Measurements from ENCODE around the gene KRT73. TPM values are rescaled to one million over a fixed set of nuclear protein-coding genes. Genes with fewer than 3 reads are reported as not detected.

Gene KRT73
- total and polyA plus RNA-seq, 3 experiments from 2014 or later = 0.13 to 0.24 TPM; not detected in 1

GRCh38 chr12:52651726-52652261, 33.4 kb upstream of the KRT73 start, which contains the start of gene KRT2:
KRT2 (minus strand) TSS chr12:52652211; CDS start chr12:52652142, 69 bp downstream.
- Histone ChIP-seq H3K4me1 (ENCODE audit: insufficient read depth, low read length) (peaks cover 31% of the 10 kb centered on the region), H3K36me3 (ENCODE audit: insufficient read depth, low read length) (no peaks in the 10 kb centered on the region), H3K9me3 (ENCODE audit: low read length) (no peaks in the 10 kb centered on the region), H3K4me3 (ENCODE audit: low read length) (no peak within 1 kb of the TSS), H3K27me3 (ENCODE audit: insufficient read depth, low read length, poor library complexity, severe bottlenecking) (no peaks in the 10 kb centered on the region), H3K27ac (ENCODE audit: low read depth, low read length) (no peak within 1 kb of the TSS)
- Mint-ChIP-seq H3K27me3 (peaks cover 19 to 29% of the 10 kb centered on the region in 2 donors), H3K9me3 (peaks cover 0 to 4% (median 0%) of the 10 kb centered on the region in 5 donors), H3K36me3 (peaks cover 0 to 6% (median 0%) of the 10 kb centered on the region in 3 donors), H3K27ac (no peak within 1 kb of the TSS), H3K4me3 (no peak within 1 kb of the TSS), H3K4me1 (peaks cover 19 to 34% (median 34%) of the 10 kb centered on the region in 3 donors)
- POLR2A ChIA-PET = no interaction called here
- CTCF ChIA-PET = no interaction called here
- no peak for DNase-seq

GRCh38 chr12:52650520-52651081, 32.2 kb upstream of the KRT73 start:
- ChIA-PET POLR2A (no interaction called here), CTCF (no interaction called here)
- no peaks in the 10 kb centered on the region for H3K9me3 ChIP-seq (ENCODE audit: low read length)
- Mint-ChIP-seq H3K4me1 (peaks cover 30 to 46% (median 46%) of the 10 kb centered on the region in 3 donors), H3K27me3 (peaks cover 11 to 25% of the 10 kb centered on the region in 2 donors), H3K4me3 (no peak overlapping the region), H3K27ac (no peak overlapping the region), H3K9me3 (peaks cover 0 to 4% (median 0%) of the 10 kb centered on the region in 5 donors), H3K36me3 (peaks cover 0 to 6% (median 0%) of the 10 kb centered on the region in 3 donors)
- no peaks in the 10 kb centered on the region for H3K27me3 ChIP-seq (ENCODE audit: insufficient read depth, low read length, poor library complexity, severe bottlenecking)
- no peaks in the 10 kb centered on the region for H3K36me3 ChIP-seq (ENCODE audit: insufficient read depth, low read length)
- H3K4me1 ChIP-seq (ENCODE audit: insufficient read depth, low read length) = peaks cover 43% of the 10 kb centered on the region
- no peak overlapping the region for H3K4me3 ChIP-seq (ENCODE audit: low read length)
- no peak for DNase-seq
- H3K27ac ChIP-seq (ENCODE audit: low read depth, low read length) = no peak overlapping the region

GRCh38 chr12:52649066-52649465, 30.7 kb upstream of the KRT73 start:
- CTCF ChIA-PET = no interaction called here
- Histone ChIP-seq H3K36me3 (ENCODE audit: insufficient read depth, low read length) (no peaks in the 10 kb centered on the region), H3K27me3 (ENCODE audit: insufficient read depth, low read length, poor library complexity, severe bottlenecking) (no peaks in the 10 kb centered on the region), H3K4me1 (ENCODE audit: insufficient read depth, low read length) (peaks cover 56% of the 10 kb centered on the region), H3K9me3 (ENCODE audit: low read length) (no peaks in the 10 kb centered on the region), H3K4me3 (ENCODE audit: low read length) (no peak overlapping the region), H3K27ac (ENCODE audit: low read depth, low read length) (no peak overlapping the region)
- Mint-ChIP-seq H3K4me3 (peak overlapping the region in 1 of 7 donors; percentile 52), H3K27ac (peak overlapping the region in 5 of 8 donors; percentile 39 to 77 (median 68)), H3K27me3 (peaks cover 15 to 18% of the 10 kb centered on the region in 2 donors), H3K9me3 (peaks cover 0 to 11% (median 4%) of the 10 kb centered on the region in 5 donors), H3K36me3 (peaks cover 2 to 10% (median 3%) of the 10 kb centered on the region in 3 donors), H3K4me1 (peaks cover 45 to 61% (median 61%) of the 10 kb centered on the region in 3 donors)
- POLR2A ChIA-PET = interaction anchor here (0.7 kb wide), 1 partner anchor 12 kb away, joined by 3 read pairs; no protein-coding TSS in a partner anchor
- DNase-seq = no peak

- Histone ChIP-seq H3K9me3 (ENCODE audit: low read length) (no peaks in the 10 kb centered on the region), H3K36me3 (ENCODE audit: insufficient read depth, low read length) (no peaks in the 10 kb centered on the region), H3K4me1 (ENCODE audit: insufficient read depth, low read length) (peaks cover 66% of the 10 kb centered on the region), H3K4me3 (ENCODE audit: low read length) (no peak overlapping the region), H3K27ac (ENCODE audit: low read depth, low read length) (no peak overlapping the region), H3K27me3 (ENCODE audit: insufficient read depth, low read length, poor library complexity, severe bottlenecking) (no peaks in the 10 kb centered on the region)
- H3K4me3 Mint-ChIP-seq = no peak overlapping the region
- CTCF ChIA-PET = interaction anchor here (1.1 to 1.3 kb wide), 2 partner anchors 38 to 62 kb away, joined by 4 read pairs; no protein-coding TSS in a partner anchor
- no peak for DNase-seq
- peaks cover 2 to 10% (median 3%) of the 10 kb centered on the region in 3 donors for H3K36me3 Mint-ChIP-seq
- peaks cover 0 to 8% (median 4%) of the 10 kb centered on the region in 5 donors for H3K9me3 Mint-ChIP-seq
- peaks cover 7 to 11% of the 10 kb centered on the region in 2 donors for H3K27me3 Mint-ChIP-seq
- peak overlapping the region in 7 of 8 donors; percentile 29 to 100 (median 89) for H3K27ac Mint-ChIP-seq
- POLR2A ChIA-PET = no interaction called here
- peaks cover 50 to 71% (median 66%) of the 10 kb centered on the region in 3 donors for H3K4me1 Mint-ChIP-seq
Measured at GRCh38 chr12:52648012-52648550, 29.7 kb upstream of the KRT73 start.

- Histone ChIP-seq H3K9me3 (ENCODE audit: low read length) (no peaks in the 10 kb centered on the region), H3K27me3 (ENCODE audit: insufficient read depth, low read length, poor library complexity, severe bottlenecking) (no peaks in the 10 kb centered on the region), H3K4me3 (ENCODE audit: low read length) (no peak overlapping the region), H3K4me1 (ENCODE audit: insufficient read depth, low read length) (peaks cover 70% of the 10 kb centered on the region), H3K36me3 (ENCODE audit: insufficient read depth, low read length) (no peaks in the 10 kb centered on the region), H3K27ac (ENCODE audit: low read depth, low read length) (no peak overlapping the region)
- ChIA-PET CTCF (interaction anchor here (1.1 to 1.3 kb wide), 2 partner anchors 37 to 62 kb away, joined by 4 read pairs; no protein-coding TSS in a partner anchor), POLR2A (no interaction called here)
- peaks cover 7 to 9% of the 10 kb centered on the region in 2 donors for H3K27me3 Mint-ChIP-seq
- peak overlapping the region in 7 of 8 donors; percentile 29 to 100 (median 89) for H3K27ac Mint-ChIP-seq
- DNase-seq = no peak
- H3K36me3 Mint-ChIP-seq = peaks cover 2 to 10% (median 3%) of the 10 kb centered on the region in 3 donors
- H3K9me3 Mint-ChIP-seq = peaks cover 0 to 8% (median 4%) of the 10 kb centered on the region in 5 donors
- peaks cover 51 to 73% (median 67%) of the 10 kb centered on the region in 3 donors for H3K4me1 Mint-ChIP-seq
- H3K4me3 Mint-ChIP-seq = no peak overlapping the region
Measured at GRCh38 chr12:52647601-52648000, 29.2 kb upstream of the KRT73 start.

- DNase-seq = no peak
- peaks cover 59 to 78% (median 76%) of the 10 kb centered on the region in 3 donors for H3K4me1 Mint-ChIP-seq
- Histone ChIP-seq H3K4me1 (ENCODE audit: insufficient read depth, low read length) (peaks cover 80% of the 10 kb centered on the region), H3K9me3 (ENCODE audit: low read length) (no peaks in the 10 kb centered on the region), H3K27me3 (ENCODE audit: insufficient read depth, low read length, poor library complexity, severe bottlenecking) (no peaks in the 10 kb centered on the region), H3K27ac (ENCODE audit: low read depth, low read length) (peak overlapping the region; percentile 3), H3K36me3 (ENCODE audit: insufficient read depth, low read length) (no peaks in the 10 kb centered on the region), H3K4me3 (ENCODE audit: low read length) (peak overlapping the region; percentile 8)
- peak overlapping the region; percentile 94 to 100 (median 98) for H3K27ac Mint-ChIP-seq
- peak overlapping the region in 4 of 7 donors; percentile 44 to 82 (median 59) for H3K4me3 Mint-ChIP-seq
- ChIA-PET POLR2A (no interaction called here), CTCF (no interaction called here)
- peaks cover 0 to 4% of the 10 kb centered on the region in 2 donors for H3K27me3 Mint-ChIP-seq
- peaks cover 2 to 10% (median 3%) of the 10 kb centered on the region in 3 donors for H3K36me3 Mint-ChIP-seq
- peaks cover 0 to 8% (median 4%) of the 10 kb centered on the region in 5 donors for H3K9me3 Mint-ChIP-seq
Measured at GRCh38 chr12:52646613-52647012, 28.3 kb upstream of the KRT73 start.

GRCh38 chr12:52645982-52646381, 27.6 kb upstream of the KRT73 start:
- Histone ChIP-seq H3K36me3 (ENCODE audit: insufficient read depth, low read length) (no peaks in the 10 kb centered on the region), H3K4me1 (ENCODE audit: insufficient read depth, low read length) (peaks cover 85% of the 10 kb centered on the region), H3K4me3 (ENCODE audit: low read length) (peak overlapping the region; percentile 8), H3K9me3 (ENCODE audit: low read length) (no peaks in the 10 kb centered on the region), H3K27ac (ENCODE audit: low read depth, low read length) (peak overlapping the region; percentile 19), H3K27me3 (ENCODE audit: insufficient read depth, low read length, poor library complexity, severe bottlenecking) (no peaks in the 10 kb centered on the region)
- DNase-seq = no peak
- Mint-ChIP-seq H3K27me3 (peaks cover 0 to 4% of the 10 kb centered on the region in 2 donors), H3K27ac (peak overlapping the region; percentile 94 to 100 (median 98)), H3K4me3 (peak overlapping the region in 6 of 7 donors; percentile 44 to 82 (median 66)), H3K4me1 (peaks cover 65 to 80% (median 77%) of the 10 kb centered on the region in 3 donors), H3K36me3 (peaks cover 2 to 10% (median 3%) of the 10 kb centered on the region in 3 donors), H3K9me3 (peaks cover 0 to 8% (median 4%) of the 10 kb centered on the region in 5 donors)
- CTCF ChIA-PET = no interaction called here
- POLR2A ChIA-PET = no interaction called here

Measured in CD8-positive, alpha-beta memory T cell (primary cell).